ENCODE data around the gene SIX2.

SIX2 gene

GRCh38 chr2:45000921-45001868, 8.1 kb downstream of the SIX2 start:
- no peak for DNase-seq (ENCODE audit: low spot score)

GRCh38 chr2:45000341-45000901, 8.8 kb downstream of the SIX2 start:
- no peak for DNase-seq (ENCODE audit: low spot score)

DNA sequence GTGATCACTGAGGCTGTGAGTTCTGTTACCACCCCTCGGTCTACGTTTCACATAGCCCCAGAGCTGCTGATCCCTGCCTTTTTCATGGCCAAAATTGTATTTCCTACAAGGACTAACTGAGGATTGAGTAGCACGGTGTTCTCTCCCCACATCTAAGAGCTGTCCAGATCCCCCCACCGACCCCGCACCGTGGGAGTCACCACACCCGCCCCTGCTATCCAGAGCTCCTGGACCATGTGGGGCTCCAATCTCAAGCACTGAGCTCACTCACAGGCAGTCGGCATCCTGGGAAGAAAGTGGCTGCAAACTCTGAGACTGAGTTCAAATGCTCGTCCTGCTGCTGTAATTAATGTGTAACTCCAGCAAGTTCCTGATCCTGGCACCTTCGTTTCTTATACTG, 9.7 kb downstream of the SIX2 start:
- DNase-seq (ENCODE audit: low spot score): no peak

DNA sequence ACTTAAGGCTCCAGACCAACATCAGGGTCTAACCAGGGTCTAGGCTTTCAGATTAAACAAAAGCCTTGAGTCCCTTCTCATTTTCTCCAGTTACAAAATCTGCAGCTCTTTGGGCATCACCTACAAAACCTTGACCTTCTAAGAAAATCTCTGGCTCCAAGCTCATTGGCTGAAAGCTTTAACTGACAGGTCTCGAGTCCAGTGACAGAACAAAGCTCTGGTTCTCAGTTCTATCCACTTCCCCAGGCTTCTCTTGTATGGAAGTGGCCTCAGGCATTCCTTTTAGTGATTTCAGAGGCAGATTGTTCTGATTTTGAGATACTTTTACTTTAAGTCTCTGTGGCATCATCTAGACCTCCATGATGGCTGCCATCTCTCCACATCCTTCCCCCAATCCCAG, 11.3 kb downstream of the SIX2 start:
- DNase-seq (ENCODE audit: low spot score): no peak

DNA sequence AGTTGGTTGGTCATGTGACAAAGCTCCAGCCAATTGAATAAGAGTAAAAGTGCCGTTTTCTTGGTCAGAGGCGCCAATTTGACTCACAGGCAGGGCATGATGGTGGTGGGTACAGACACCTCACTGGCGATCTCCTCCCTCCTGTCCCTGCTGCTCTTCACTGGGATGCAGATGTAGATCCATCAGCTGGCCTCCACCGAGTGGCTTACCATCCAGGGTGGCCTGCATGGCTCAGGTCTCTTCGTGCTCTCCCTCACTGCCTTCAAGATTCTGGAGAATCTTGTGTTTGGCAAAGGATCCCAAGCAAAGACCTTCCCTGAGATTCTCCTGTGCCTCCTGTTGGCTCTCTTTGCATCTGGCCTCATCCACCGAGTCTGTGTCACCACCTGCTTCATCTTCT, 12.9 kb downstream of the SIX2 start:
- no peak for DNase-seq (ENCODE audit: low spot score)

DNA sequence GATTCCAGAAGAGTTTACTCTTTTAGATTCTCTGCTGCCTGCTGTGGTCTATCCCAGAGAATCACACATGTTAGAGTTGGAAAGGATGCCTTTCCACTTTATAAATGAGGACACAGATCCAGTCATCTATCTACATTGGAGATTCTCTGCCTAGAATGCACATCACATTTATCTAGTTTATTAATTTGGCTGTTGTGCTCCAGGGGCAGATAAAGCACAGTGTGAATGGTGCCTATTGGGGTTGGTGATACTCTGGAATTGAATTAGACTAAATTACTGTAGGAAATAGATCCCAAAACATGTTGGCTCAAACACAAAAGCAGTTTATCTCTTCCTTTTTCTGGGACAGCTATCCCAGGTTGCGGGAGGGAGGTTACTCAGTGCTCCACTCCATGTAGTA, 14.9 kb downstream of the SIX2 start:
- no peak for DNase-seq (ENCODE audit: low spot score)

GRCh38 chr2:44989176-44989575, 20.1 kb downstream of the SIX2 start:
- no peak for DNase-seq (ENCODE audit: low spot score)

DNA sequence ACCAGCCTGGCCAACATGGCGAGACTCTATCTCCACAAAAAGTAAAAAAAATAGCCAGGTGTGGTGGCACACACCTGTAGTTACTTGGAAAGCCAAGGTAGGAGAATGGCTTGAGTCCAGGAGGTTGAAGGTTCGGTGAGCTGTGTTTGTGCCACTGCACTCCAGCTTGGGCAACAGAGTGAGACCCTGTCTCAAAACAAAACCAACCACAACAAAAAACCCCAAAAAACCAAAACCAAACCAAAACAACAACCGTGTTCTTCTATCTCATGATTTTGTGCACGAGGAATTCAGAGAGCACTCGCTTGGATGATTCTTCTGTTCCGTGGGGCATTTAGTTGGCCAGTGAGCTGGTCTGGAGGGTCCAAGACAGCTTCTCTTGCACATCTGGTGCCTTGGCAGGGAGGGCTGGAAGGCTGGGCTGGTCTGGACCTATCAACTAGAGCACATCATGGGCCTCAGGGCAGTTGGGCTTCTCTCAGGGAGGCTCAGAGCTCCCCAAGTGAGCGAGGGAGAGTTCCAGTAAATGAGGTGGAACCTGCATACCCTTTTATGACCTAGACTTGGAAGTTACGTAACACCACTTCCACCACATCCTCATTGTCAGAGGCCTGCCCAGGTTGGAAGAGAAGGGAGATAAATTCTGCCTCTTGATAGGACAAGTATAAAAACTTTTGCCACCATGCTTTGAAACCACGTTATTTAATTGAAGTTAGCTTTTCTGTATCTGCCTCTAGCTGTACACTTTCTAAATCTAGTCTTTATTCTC, 25.2 kb downstream of the SIX2 start:
- no peak for DNase-seq (ENCODE audit: low spot score)

- peak; percentile 61 for DNase-seq (ENCODE audit: low spot score)
Observed at GRCh38 chr2:44981714-44982108, 27.5 kb downstream of the SIX2 start.

DNA sequence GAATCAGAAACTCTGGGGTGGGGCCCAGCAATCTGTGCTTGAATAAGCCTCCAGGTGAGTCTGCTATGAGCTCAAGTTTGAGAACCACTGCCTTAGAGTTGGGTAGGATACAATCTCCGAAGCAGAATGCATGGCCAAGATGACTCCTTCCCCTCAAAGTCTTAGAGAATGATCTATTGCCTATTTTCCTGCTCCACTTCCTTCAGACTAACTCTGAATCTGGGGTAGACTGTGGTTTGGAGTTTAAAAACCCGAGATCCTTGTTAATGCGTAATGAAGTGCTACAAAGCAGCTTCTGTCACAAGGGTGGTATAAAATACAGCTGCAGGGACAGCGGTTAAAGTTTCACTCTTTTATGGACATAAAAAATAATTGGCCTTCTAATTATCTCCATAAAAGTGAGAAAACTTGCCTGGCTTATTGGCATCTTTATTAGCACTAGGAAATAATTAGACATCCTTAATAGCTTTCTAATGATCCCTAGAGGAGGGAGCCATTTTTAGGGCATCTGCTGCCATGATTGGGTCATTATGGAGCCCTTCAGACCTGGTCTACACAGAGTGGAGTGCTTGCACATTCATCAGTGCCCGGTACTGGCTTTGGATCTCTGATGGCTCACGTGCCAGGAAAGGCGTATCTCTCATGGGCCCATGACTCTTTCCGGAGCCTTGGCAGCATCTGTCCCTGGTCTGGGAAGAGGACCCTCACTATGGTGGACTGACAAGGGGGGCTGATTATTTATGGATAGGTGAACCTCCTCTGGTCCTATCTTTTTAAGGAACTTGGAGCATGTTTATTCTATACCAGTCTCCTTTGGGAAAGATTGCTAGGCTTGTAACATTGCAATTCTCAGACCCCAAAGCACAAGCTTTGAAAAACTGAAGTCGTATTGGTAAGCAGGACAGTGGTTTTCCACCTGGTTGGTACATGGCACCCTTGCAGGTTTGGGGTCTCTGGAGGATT, 28.2 kb downstream of the SIX2 start:
- DNase-seq (ENCODE audit: low spot score): no peak

DNA sequence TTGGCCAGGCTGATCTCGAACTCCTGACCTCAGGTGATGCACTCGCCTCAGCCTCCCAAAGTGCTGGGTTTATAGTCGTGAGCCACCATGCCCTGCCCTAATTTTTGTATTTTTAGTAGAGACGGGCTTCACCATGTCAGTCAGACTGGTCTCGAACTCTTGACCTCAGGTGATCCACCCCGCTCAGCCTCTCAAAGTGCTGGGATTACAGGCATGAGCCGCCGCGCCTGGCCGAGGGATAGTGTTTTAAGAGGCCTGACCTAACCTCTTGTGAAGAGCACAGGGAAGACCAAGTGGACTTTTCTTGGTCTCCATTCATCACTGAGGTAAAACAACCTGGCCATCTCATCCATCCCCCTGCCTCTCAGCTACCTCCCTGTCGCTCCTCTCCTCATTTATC, 29.7 kb downstream of the SIX2 start:
- DNase-seq (ENCODE audit: low spot score): no peak

DNA sequence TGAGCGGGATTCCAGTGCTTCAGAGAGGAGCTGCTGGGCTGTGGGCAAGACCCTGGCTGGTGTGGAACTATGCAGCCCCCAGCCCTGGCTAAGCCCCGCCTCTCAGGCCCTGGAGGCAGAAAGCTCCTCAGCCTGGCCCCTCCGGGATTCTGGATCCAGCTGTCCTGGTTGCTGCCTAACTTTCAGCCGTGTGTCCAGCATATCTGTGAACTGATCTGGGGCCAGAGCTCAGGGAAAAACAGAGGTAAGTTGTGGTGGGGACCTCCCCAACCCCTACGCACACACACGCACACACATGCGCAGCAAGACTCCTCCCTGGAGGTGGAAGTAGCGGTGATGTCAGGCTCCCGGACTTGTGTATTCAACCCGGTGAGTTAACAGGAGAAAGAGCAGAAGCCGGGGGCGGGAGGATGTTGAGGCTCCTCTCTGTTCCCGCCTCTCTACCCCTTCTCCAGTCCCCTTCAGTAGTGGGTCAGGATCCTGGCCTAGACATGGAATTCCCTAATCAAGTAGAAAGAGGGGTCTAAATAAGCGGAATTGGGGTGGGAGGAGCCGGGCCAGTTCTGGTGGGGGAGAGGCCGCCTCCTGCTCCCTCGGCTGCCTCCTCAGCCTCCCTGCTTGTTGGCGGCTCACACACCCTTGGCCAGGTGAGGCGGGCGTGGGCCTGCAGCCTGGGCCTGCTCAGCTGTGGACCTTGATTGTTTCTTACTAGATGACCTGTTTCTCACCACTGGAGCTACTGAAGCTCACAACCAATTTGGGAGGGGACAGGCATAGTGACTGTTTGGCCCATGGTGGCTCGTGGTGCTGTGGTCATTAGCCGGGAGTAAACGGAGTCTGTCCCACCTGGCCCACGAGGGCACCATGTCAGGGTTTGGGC, 33.4 kb downstream of the SIX2 start:
- no peak for DNase-seq (ENCODE audit: low spot score)

GRCh38 chr2:44974064-44974715, 35.1 kb downstream of the SIX2 start:
- no peak for DNase-seq (ENCODE audit: low spot score)

DNA sequence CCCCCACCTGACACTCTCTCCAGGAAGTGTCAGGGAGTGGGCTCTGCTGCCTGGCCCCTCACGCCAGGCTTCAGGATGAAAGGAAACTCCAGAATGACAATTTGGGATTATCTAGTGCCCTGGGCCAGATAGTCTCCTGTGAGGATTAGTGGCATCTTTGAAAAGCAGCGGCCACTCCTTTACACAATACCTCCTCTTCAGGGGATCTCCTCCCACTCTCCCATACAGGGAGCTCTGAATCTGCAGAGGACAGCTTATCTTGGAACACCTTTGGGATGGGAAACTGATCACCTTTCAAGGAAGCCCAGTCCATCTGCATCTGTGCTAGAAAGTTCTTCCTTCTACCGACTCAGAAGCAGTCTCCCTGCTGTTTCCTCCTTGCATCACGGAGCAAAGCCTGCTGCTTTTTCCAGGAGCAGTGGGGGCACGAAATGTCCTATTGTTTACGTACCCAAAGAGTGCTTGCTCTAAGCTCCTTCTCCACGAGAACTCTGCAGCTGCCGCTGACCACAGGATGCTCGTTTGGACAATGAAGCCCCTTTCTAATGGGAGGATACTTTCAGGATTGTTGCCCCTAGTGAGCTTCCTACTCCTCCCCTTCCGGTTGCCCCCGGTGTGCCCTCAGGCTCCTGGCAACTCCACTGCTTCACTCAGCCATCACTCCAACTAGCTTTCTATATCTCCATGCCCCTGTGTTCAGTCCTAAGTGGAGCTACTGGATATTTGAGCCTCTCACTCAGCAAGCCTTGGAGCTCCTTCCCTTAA, 36.3 kb downstream of the SIX2 start:
- DNase-seq (ENCODE audit: low spot score): no peak

- DNase-seq (ENCODE audit: low spot score): no peak
Observed at GRCh38 chr2:44970846-44971450, 38.3 kb downstream of the SIX2 start.

- DNase-seq (ENCODE audit: low spot score): no peak
Observed at GRCh38 chr2:44969936-44970335, 39.3 kb downstream of the SIX2 start.

DNA sequence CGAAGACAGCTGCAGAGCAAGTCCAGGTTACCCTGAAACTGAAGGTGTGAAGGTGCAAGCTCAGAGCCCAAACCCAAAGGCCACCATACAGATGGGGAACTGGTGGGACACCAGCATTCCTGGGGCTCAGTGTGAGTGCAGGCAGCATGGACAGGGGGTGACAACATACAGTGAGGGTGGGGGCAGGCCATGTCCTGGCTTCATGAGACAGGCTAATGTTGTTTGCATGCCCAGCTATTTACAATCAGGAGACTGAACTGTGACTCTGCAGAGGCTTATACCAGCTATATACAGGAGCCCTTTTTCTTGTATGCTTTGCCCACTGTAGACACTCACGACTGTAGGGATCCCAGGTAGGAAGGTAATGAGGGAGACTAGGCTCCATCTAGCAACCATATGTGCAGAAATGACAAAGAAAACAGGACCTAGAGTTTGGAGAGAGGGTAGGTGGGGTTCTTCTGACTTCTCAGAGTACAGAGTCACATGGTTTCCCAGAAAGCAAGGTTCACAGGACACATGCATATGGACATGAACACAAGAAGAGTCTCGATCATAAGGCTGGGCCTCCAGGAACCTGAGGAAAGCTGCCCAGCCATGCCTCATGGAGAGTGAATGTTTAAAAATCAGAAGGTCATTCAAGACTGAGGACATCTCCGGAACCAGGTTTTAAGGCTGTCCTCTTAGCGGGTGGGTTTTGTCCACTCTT, 41.4 kb downstream of the SIX2 start:
- no peak for DNase-seq (ENCODE audit: low spot score)

- DNase-seq (ENCODE audit: low spot score): no peak
Observed at GRCh38 chr2:44967056-44967455, 42.2 kb downstream of the SIX2 start.

Measured in CD4-positive, alpha-beta T cell treated with Interleukin-15 for 4 hours (primary cell).